Activated CD8-positive, alpha-beta memory T cell treated with anti-CD3 and anti-CD28 coated beads for 24 hours (primary cell): ENCODE measurements around the gene SLC26A9.
"Not testable (repeated sequence)": the region's sequence is repeated elsewhere in the genome, so short reads cannot be mapped to it uniquely, and the experiment has no call there.

Experiments used
- DNase-seq: peaks from one replicate; pipeline ENCODE4 v3.0.0-alpha.2; 2020

SLC26A9 gene

GRCh38 chr1:205889006-205889405, 54.2 kb downstream of the SLC26A9 start:
- DNase-seq, result not testable (repeated sequence)

- DNase-seq, result no peak
These were observed 59.5 kb downstream of the SLC26A9 start for GRCh38 chr1:205883792-205884191.

GRCh38 chr1:205880923-205881322, 62.3 kb downstream of the SLC26A9 start:
- DNase-seq, result no peak

- no peak for DNase-seq
These were observed 63.3 kb downstream of the SLC26A9 start for GRCh38 chr1:205879974-205880373.

- DNase-seq, result no peak
These were observed 65.2 kb downstream of the SLC26A9 start for GRCh38 chr1:205878026-205878425.

- DNase-seq, result not testable (repeated sequence)
These were observed 70.1 kb downstream of the SLC26A9 start for GRCh38 chr1:205873148-205873547.

- DNase-seq, result no peak
These were observed 73.0 kb downstream of the SLC26A9 start for GRCh38 chr1:205870236-205870635.
